GM21529 (cell line): ENCODE results near the gene TRIM52.

Experiments used
- ATAC-seq: cut with Tn5 transposase; IDR thresholded peaks from one replicate; pipeline ENCODE4 v1.9.1; 2021; ENCODE audit not compliant: unreplicated experiment

TRIM52 gene

GRCh38 chr5:181259283-181259682 is 1.7 kb downstream of the TRIM52 start:
- ATAC-seq = no peak

- no peak for ATAC-seq
Observed at GRCh38 chr5:181258576-181258975, 2.4 kb downstream of the TRIM52 start.

- no peak for ATAC-seq
Observed at GRCh38 chr5:181255836-181256578, 4.9 kb downstream of the TRIM52 start.

- ATAC-seq = no peak
Observed at GRCh38 chr5:181255276-181255675, 5.7 kb downstream of the TRIM52 start.

- ATAC-seq = no peak
Observed at GRCh38 chr5:181248277-181248676, 12.7 kb downstream of the TRIM52 start.

GRCh38 chr5:181246276-181247049 is 14.5 kb downstream of the TRIM52 start:
- peak; percentile 44 for ATAC-seq

GRCh38 chr5:181245427-181246275 is 15.3 kb downstream of the TRIM52 start:
- ATAC-seq = peak; percentile 5

- peak; percentile 58 for ATAC-seq
Observed at GRCh38 chr5:181243564-181244343, 17.2 kb downstream of the TRIM52 start, which contains the start of gene RACK1. Gene RACK1 (minus strand): TSS chr5:181243906. CDS start chr5:181243800, 106 bp downstream.

GRCh38 chr5:181243018-181243563 is 17.9 kb downstream of the TRIM52 start:
- ATAC-seq = no peak

- ATAC-seq = no peak
Observed at GRCh38 chr5:181242031-181242451, 18.9 kb downstream of the TRIM52 start.

GRCh38 chr5:181241393-181241975 is 19.5 kb downstream of the TRIM52 start:
- ATAC-seq = no peak

GRCh38 chr5:181239062-181239663 is 21.8 kb downstream of the TRIM52 start:
- ATAC-seq = no peak

- no peak for ATAC-seq
Observed at GRCh38 chr5:181237729-181238385, 23.1 kb downstream of the TRIM52 start.

- ATAC-seq = no peak
Observed at GRCh38 chr5:181236954-181237641, 23.8 kb downstream of the TRIM52 start.

- ATAC-seq = no peak
Observed at GRCh38 chr5:181236471-181236870, 24.5 kb downstream of the TRIM52 start.

GRCh38 chr5:181235689-181236366 is 25.1 kb downstream of the TRIM52 start:
- ATAC-seq = no peak

- no peak for ATAC-seq
Observed at GRCh38 chr5:181235323-181235688, 25.6 kb downstream of the TRIM52 start.
